Stimulated activated CD4-positive, alpha-beta T cell treated with anti-CD3 and anti-CD28 coated beads, Interleukin-1b, Interleukin-23, amount 100 ng/mL, for 4 hours (primary cell): ENCODE measurements around the gene STAT5B.
"Not testable (repeated sequence)": the region's sequence is repeated elsewhere in the genome, so short reads cannot be mapped to it uniquely, and the experiment has no call there.

Source experiments
- DNase-seq, 2 donors: peaks; one replicate each; pipeline ENCODE4 v3.0.0-alpha.2; 2020; ENCODE audit warnings: low read depth in 2 of 2

Gene STAT5B

DNA sequence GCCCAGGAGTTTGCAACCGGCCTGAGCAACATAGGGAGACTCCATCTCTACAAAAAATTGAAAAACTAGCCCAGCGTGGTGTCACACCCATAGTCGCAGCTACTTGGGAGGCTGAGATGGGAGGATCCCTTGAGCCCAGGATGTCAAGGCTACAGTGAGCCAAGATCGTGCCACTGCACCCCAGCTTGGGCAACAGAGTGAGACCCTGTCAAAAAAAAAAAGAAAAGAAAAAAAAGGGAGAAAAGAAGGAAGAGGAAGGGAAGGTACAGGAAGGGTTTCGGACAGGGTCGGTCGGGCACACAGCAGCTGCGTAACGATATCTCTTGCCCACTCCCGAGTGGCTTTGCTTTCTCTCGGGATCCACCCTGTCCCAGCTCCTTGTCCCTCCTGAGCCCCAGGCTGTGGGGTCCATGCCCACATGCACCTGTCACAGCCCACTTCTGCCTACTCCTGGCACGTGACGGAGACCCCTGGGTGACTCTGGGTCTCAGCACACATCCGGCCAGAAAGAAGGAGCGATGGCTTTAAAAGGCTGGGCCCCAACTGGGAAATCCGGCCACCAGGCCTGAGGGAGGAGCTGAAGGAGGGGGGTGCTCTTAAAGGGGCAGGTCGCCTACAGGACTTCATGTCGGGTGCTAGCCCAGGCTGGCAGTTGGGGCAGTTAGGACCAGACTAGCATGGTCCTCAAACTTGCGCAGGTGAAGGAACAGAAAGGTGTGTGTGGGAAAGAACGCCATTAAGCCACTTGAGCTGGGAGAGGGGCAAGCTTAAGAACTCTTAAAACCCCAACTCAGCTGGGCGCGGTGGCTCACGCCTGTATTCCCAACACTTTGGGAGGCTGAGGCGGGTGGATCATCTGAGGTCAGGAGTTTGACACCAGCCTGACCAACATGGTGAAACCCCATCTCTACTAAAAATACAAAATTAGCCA lies 82.0 kb downstream of the STAT5B start, which contains the start of gene GHDC:
Gene GHDC, minus strand, starts transcription at position 526 of the 931 bp plus-strand sequence. CDS start 913 bp downstream, outside the sequence.
- DNase-seq = peak; percentile 64 to 65

DNA sequence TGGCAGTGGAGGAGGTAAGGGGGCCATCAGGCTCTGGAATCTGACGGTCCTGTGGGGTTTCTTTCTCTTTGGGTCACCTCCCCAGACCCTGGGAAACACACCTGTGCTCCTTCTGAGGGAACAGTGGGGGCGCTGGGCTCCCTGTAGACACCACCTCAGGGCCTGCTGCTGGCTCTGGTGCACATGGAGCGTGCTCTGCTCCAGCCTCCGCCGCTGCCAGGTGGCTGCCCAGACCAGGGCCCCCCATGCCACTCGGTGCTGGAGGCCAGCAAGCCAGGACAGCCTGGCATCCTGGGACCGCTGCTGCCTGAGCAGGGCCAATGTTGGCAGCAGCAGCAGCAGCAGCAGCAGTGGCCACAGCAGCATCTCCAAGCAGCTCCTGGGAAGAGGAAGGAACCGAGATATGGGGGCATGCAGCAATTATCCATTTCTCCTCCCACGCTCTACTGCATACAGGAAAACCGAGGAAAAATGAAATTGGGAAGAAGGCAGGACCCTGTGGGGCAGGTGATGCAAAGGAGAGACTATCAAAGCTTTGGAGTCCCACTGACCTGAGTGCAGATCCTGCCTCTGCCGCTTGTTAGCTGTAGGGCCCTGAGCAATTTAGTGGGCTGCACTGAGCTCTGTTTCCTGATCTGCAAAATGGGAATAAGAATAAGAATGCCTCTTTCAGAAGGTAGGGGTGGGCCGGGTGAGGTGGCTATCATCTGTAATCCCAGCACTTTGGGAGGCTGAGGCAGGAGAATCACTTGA lies 82.8 kb downstream of the STAT5B start:
- DNase-seq = no peak

DNA sequence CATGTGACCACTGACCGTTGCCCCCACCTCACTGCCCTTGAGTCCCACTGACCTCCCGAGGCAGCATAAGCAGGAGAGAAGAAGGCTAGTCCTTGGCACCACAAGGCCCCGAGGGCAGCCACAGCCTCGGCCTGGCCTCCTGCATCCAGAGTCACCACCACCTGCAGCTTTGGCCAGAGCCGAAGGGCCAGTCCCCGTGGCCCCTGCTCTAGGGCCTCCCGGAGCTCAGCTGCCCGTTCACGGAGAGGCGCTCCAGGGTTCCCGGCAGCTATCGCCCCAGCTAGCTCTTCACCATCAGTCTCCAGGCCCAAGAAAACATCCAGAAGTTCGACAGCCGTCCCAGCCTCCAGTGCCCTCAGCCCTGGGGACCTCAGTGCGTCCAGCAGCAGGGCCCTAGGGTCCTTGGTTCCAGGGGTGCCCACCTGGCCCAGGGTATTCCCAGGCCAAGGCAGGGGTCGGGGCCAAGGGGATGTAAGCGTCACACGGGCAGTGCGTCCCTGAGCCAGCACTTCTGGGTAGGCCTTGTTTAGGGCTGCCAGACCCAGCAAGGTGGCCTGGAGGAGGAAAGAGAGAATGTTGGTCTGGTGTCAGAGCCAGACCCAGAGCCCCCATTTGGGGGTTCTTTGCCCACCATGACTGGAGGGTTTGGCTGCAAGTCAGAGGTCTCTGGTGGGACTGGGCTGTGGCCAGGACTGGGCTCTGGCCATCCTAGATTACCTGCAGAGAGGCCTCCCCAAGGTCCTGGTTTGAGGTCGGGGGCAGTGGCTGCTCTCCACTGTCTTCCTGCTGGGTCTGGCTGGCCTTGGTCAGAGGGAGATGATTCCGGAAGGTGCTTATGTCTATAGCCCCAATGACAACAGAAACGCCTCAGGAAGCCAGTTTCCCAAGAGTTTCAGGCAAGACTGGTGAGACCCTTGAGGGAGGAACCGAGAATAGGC lies 83.7 kb downstream of the STAT5B start:
- DNase-seq = no peak

DNA sequence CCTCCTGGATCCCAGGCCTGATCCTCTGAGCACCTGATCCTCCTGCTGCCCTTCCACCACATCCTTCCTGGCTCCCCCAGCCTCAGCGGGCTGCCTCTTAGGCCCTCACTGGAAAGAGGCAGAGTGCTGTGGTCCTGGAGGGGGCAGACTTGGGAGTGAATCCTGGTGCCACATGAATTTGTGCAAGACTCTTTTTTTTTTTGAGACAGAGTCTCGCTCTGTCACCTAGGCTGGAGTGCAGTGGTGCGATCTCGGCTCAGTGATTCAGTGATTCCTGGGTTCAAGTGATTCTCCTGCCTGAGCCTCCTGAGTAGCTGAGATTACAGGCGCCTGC lies 84.9 kb downstream of the STAT5B start:
- DNase-seq = no peak

DNA sequence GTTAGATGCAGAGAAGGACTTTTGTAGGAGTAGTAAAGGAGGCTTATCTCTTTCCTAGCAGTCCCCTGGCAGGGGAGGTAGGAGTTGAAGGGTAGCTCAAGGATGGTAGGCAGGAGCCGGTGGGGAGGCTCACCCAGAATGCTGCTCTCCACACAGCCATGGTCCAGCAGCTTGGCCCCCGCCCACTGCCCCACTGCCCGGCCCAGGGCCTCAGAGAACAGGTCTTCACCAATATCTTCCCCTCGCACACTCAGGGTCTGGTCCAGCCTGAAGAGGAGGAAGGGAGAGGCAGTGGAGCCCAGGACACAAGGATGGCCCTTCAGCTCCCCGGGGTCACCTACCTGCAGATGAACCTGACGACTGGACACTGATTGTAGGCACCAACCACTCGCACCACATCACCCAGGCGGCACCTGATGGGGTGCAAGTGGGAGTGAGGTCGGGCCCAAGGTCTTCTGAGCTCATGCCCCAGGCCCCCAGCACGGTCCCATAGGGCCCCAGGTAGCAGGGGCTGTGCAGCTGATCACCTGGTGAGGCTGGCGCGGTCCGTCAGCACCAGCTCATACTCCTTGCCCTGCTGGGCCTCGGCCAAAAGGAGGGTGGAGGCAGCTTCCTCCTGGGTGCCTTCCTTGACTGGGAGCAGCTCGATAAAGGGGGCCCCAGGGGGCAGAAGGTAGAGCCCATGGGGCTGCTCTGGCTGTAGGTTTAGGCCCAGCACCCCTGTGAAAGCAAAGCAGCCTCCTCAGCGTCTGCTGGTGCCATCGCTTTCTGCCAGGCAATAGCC lies 85.5 kb downstream of the STAT5B start:
- no peak for DNase-seq

DNA sequence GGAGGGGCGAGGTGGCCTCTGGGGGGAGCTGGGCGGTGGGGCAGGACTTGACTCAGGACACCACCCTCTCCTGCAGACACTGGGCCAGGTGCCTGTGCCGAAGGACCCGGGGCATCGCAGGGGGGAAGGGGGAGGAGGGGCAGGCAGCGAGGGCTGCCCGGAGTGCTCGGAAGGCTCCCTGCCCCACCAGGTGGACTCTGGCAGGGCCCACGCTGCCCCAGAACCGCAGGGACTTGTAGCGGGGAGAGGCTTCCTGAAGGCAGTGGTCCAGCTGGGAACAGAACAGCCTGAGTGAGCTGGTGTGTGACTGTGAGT lies 86.6 kb downstream of the STAT5B start:
- no peak for DNase-seq

DNA sequence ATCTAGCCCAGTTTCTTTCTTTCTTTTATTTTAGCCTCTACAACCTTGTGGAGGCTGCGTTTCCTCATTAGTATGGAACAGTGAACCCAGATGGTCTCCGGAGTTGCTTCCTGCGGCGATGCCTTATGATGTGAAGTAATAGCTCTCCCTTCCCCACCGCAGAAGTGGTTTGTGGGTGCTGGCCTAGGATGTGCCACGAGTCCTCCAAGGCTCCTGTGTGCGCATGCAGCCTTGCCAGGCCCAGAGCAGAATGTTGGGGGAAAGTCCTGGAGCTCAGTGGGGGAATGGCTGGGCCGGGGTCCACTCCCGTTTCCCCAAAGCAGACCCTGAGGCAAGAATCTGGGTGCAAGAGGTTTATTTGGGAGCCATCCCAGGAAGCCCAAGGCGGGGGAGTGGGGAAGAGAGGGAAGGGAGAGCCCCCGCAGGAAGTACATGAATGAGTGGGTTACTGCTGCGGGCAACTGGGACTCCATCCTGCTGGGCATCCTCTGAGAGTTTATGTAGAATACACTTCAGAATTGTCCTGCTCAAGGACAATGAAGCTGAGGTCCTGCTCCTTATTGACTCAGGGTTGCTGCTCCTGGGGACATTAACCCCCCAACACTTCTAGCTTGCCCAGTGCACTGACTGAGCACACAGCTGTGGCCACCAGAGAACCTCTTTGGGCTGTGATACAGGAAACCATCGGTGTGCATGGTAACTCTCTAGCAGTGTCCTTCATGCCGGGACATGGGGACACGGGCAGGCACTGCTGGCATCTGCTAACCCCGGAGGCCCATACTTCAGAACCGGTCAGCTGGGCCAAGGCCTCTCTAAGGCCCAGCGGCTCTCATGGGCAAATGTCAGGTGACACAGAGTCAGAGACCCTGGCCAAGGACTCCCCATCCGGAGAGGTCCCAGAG lies 87.2 kb downstream of the STAT5B start:
- no peak for DNase-seq

DNA sequence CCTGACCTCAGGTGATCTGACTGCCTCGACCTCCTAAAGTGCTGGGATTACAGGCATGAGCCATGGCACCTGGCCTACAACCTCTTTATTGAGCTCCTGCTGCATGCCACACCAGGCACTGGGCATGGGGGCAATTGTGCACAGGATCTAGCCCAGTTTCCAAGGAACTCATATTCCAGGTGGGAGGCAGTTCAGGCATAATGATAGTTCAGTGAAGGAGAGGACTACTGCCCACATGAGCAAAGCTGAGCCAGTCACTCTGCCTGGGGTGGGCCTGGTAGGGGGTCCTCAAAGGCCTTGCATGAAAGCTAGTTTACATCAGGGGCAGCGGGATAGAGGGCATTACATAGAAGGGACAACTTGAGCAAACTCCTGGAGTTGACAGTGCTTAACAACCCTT lies 88.4 kb downstream of the STAT5B start:
- DNase-seq = no peak

DNA sequence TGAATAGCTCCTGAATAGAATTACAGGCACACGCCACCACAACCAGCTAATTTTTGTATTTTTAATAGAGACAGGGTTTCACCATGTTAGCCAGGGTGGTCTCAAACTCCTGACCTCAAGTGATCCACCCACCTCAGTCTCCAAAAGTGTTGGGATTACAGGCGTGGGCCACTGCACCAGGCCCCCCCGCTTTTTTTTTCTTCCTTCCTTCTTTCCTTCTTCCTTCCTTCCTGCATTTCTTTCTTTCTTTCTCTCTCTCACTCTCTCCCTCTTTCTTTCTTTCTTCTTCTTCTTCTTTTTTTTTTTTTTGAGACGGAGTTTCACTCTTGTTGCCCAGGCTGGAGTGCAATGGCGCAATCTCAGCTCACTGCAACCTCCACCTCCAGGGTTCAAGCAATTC lies 90.0 kb downstream of the STAT5B start:
- not testable (repeated sequence) for DNase-seq

DNA sequence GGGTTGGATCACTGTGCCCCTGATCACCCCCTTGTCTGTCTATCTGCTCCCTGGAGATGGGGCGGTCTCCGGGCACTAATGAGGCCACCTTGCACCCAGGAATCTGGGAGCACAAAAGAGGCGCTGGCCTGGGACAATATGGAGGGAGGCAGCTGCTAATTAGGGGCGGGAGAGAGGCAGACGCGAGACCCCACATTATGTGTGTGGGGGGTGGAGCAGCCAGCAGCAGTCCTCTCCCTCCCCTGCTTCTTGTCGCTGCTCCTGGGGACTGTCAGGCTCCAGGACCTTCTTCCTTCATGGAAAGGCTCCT lies 90.6 kb downstream of the STAT5B start:
- no peak for DNase-seq

DNA sequence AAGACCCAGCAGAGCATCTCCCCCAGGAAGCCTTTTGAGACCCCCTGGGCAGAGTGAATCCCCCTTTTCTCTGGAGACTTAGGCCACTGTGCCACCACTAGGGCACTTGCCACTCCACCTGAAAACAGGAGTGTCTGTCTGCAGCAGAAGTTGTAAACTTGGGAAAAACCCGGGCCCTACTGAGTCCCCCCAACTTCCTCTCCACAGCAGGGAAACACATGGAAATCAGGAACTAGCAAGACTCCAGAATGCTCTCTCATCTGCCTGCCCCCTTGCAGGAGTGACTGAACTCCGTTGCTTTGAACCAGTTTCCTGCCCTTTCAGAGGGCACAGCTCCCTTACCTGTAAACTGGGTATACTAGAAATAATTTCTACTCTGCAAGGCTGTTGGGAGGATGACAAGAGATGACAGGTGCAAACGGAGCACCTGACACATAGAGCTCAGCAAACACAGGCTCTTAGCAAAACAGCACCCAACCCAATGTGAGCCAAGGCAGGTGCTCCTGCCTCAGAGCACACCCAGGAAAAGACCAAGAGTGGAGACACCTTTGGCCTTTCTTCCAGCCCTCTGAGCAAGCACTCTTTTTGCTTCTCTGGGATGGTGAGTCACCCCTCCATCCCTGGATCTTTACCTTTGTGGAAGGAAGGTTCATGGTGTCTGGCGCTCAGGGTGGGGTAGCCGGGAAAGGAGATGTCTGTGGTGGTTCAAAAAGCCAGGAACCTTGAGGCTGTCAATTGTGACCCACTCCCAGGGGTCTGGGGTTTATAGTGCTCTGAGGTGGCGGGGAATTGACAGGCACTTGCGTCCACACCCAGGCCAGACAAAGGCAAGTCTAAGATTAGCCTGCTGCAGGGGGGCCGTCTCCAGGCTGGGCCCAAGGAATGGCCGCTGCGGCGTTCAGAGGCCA lies 91.2 kb downstream of the STAT5B start, which contains the start of gene HCRT:
Gene HCRT, minus strand, starts transcription at position 740 of the 908 bp plus-strand sequence. Its CDS starts 87 bp downstream, at position 653.
- DNase-seq = no peak

DNA sequence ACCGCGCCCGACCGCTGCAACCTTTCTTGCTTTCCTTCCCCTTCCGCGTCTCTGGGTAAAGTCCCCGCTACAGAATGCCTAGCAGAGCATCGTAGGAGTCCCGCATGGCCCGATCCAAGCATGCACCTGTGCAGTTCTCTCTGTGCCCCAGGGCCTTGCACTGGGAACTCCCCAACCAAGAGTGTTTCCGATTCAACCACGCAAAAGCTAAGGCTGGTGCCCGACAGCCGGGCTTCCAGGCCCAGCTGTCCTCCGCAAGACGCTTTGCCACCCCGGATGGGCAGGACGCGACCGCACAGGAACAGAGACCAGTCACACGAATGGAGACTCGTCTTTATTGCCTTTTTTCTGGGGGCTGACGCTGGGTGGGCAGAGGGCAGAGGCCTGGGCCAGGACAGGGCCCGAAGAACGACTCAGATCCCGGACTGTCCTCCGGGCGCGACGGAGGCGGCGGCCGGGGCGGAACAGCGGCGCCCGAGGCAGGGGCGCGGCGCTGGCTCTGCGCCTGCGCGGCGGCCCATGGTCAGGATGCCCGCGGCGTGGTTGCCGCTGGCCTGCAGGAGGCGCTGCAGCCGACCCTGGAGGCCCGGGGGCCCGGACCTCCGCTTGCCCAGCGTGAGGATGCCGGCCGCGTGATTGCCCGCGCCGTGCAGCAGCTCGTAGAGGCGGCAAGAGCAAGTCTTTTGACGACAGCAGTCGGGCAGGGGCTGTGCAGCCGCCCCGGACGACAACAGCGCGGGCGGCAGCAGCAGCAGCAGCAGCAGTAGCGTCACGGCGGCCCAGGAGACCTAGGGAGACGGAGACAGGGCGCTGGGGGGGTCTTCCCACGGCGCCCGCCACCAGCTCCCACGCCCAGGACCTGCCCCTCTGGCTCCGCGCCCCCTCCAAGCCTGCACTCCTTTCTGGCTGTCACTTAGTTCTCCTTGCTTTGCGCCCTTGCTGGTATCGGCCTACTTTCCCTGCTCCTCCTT lies 92.2 kb downstream of the STAT5B start:
- peak; percentile 59 to 78 for DNase-seq

DNA sequence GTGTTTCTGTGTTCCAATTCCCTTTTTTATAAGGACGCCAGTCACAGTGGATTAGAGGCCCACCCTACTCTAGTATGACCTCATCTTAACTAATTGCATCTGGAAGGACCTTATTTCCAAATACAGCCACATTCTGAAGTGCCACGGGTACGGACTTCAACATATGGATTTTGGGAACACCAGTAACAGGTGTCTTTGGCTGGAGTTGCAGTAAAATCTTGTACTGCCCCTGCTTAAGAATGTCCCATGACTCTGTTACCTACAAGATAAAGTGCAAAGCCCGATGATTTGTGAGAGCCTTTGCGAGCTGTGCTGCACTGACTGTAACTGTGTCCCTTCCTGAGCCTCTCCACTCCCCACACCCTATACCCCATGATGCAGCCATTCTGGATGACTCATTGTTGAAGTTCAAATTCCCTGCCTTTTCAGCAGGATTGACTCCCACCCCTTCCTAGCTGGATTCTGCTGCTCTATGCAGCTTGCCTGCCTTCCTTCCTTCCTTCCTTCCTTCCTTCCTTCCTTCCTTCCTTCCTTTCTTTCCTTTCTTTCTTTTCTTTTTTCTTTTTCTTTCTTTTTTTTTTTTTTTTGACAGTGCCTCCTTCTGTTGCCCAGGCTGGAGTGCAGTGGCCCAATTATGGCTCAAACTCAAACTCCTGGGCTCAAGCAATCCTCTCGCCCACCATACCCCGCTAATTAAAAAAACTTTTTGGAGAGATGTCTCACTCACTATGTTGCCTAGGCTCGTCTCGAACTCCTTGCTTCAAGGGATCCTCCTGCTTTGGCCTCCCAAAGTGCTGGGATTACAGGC lies 93.1 kb downstream of the STAT5B start:
- DNase-seq = no peak

DNA sequence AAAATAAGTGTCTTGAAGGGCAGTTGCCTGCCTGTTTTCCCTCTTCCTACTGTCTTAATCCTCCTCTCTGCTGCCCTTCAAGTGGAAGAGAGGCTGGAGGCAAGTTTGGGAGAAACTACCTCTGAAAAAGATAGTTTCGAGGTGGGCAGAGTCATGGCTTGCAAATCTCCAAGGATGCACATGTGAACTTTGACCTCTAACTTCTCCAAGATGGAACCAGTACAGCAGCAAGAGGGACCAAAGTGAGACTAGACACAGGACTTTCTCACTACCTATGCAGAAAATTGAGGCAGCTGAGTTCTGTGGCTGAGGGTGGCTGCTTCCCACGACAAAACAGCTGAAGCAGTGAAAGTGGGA lies 94.4 kb downstream of the STAT5B start:
- DNase-seq = no peak

DNA sequence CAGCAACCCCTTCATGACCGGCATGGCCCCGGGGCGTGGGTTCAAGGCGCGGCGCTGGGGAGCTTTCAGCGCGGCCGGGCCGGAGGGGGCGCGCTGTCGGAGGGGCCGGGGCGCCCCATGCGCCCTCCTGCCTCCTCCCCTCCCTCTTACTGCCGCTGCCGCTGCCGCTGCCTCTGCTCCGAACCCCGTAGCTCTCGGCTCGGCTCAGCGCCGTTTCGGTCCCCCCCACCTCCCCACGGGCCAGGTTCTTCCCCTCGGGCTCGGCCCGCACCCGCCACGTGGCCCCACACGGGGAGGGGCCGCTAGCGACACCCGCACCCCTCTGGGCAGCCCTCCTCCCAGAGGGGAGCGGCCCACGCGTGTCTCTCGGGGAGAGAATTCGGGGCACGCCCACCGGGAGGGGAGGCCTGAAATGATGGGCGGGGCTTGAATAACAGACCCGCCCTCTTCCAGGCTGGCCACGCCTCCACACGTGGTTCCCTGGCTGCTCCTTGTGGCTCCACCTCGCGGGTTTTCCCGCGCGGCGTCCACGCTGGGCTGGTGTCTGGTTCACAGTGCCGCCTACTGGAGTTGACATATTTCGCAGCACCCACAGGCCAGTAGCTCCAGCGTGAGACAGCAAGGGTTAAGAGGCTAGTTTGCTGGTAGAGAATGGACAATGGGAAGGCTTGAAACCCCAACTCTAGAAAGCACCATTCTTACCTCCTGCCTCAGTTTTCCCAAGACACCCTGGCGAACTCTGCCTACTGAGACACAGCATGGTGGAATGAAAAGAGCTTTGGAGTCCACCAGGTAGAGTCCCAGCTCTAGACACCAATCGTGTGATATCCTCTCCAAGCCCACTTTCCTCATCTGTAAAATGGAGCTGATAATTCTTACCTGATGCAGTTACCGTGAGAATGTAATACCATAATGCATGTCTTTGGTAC lies 95.0 kb downstream of the STAT5B start, which contains the start of gene KCNH4:
Gene KCNH4, minus strand, starts transcription at position 221 of the 929 bp plus-strand sequence. Its CDS starts 197 bp downstream, at position 24.
- peak; percentile 85 to 90 for DNase-seq

DNA sequence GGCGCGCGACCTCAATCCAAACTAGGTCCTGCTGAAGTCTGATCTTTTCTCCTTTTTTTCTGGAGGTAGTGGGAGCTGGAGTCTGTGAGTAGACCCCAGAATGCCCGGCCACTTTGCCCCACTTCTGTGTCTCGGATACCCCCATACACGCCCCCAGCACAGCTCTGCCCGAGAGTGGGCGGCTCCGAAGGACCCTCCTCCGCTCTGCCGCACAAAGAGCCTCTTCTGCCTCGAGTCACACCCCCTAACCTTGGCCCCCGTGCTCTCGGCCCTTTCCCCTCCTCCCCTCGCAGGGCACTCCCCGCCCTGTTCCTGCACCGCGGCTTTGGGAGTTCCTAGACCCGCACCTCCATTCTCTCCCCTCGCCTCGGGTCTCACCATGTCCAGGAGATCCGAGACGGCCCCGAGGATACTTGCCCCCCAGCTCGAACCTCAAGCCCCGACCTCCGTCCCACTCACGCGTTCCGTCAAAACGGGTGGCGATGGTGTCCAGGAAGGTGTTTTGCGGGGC lies 95.7 kb downstream of the STAT5B start:
- DNase-seq = no peak
